ENCODE measurements around the gene SPDYC. TPM values are rescaled to one million over a fixed set of nuclear protein-coding genes. Genes with fewer than 3 reads are reported as not detected.
"Not testable (repeated sequence)": the region's sequence is repeated elsewhere in the genome, so short reads cannot be mapped to it uniquely, and the experiment has no call there.

Gene SPDYC
- total RNA-seq, 4 donors from 2014 or later: not detected

DNA sequence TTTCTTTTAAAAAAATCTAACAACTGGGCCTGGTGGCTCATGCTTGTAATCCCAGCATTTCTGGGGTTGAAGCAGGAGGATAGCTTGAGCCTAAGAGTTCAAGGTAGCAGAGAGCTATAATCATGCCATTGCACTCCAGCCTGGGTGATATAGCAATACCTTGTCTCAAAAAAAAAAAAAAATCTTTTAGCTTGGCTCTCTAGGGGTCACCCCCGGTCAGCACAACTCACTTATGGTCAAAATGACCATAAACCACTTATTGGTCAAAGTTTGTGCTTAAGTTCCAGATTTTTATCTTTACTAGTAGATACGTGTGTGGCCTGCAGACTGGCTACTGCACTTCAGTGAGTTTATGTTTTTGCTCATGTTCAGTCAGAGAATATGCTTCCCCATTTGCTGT, 6.3 kb upstream of the SPDYC start:
- ATAC-seq (ENCODE audit: low FRiP score) (no peak), DNase-seq (ENCODE audit: low spot score) (no peak)
- TF ChIP-seq, protein P1, sequence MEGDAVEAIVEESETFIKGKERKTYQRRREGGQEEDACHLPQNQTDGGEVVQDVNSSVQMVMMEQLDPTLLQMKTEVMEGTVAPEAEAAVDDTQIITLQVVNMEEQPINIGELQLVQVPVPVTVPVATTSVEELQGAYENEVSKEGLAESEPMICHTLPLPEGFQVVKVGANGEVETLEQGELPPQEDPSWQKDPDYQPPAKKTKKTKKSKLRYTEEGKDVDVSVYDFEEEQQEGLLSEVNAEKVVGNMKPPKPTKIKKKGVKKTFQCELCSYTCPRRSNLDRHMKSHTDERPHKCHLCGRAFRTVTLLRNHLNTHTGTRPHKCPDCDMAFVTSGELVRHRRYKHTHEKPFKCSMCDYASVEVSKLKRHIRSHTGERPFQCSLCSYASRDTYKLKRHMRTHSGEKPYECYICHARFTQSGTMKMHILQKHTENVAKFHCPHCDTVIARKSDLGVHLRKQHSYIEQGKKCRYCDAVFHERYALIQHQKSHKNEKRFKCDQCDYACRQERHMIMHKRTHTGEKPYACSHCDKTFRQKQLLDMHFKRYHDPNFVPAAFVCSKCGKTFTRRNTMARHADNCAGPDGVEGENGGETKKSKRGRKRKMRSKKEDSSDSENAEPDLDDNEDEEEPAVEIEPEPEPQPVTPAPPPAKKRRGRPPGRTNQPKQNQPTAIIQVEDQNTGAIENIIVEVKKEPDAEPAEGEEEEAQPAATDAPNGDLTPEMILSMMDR (IDR thresholded peaks at IDR 0.05): no peak

GRCh38 chr11:65165410-65166317, 4.4 kb upstream of the SPDYC start:
- DNase-seq (ENCODE audit: low spot score): no peak
- no peak for ATAC-seq (ENCODE audit: low FRiP score)

GRCh38 chr11:65166893-65167292, 3.1 kb upstream of the SPDYC start:
- no peak for ATAC-seq (ENCODE audit: low FRiP score)
- TF ChIP-seq, protein P1 (IDR thresholded peaks at IDR 0.05): no peak
- DNase-seq (ENCODE audit: low spot score): no peak

More at GRCh38 chr11:65165410-65166317, 4.4 kb upstream of the SPDYC start:
- TF ChIP-seq, protein P1 (IDR thresholded peaks at IDR 0.05): no peak

DNA sequence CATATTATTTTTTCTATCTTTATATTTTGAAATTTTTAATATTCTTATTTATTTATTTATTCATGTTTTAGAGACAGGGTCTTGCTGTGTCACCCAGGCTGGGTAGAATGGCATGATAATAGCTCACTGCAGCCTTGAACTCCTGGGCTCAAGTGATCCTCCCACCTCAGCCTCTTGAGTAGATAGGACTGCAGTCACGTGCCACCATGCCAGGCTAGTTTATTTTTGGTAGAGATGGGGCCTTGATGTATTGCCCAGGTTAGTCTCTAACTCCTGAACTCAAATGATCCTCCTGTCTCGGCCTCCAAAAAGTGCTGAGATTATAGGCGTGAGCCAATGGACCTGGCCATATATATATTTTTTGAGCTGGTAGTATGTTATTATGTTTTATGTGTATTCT, 2.4 kb upstream of the SPDYC start:
- DNase-seq (ENCODE audit: low spot score): no peak
- ATAC-seq (ENCODE audit: low FRiP score): no peak
- TF ChIP-seq, protein P1 (IDR thresholded peaks at IDR 0.05): no peak

- no peak for ATAC-seq (ENCODE audit: low FRiP score)
- TF ChIP-seq, protein P1 (IDR thresholded peaks at IDR 0.05): no peak
- no peak for DNase-seq (ENCODE audit: low spot score)
Observed at GRCh38 chr11:65169164-65169641, 830 bp upstream of the SPDYC start.

DNA sequence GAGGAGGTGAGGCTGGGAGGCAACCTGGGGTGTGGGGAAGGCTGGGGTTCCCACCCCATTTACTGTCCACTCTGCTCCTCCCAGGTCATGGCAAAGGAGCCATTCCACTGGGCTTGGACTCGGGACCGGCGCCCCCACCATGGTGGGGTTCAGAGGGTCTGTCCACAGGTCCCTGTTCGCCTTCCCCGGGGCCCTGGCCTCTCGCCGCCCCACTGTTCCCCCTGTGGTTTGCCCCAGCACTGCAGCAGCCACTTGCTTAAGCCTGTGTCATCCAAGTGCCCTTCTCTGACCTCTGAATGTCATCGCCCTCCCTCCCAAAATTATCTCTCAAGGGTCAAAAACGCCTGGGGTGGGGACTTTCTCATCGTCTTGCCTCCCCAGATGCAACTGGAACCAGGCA, 2.6 kb downstream of the SPDYC start:
- ATAC-seq (ENCODE audit: low FRiP score) (no peak), DNase-seq (ENCODE audit: low spot score) (no peak)
- TF ChIP-seq, protein P1 (IDR thresholded peaks at IDR 0.05): no peak

GRCh38 chr11:65174571-65175010, 4.6 kb downstream of the SPDYC start:
- not testable (repeated sequence) for ATAC-seq (ENCODE audit: low FRiP score)

More at GRCh38 chr11:65174571-65175010, 4.6 kb downstream of the SPDYC start:
- not testable (repeated sequence) for DNase-seq (ENCODE audit: low spot score)

Data from omental fat pad (tissue), 4 donors.